IMR-90 (cell line): ENCODE results near the gene SLC50A1. TPM values are rescaled to one million over a fixed set of nuclear protein-coding genes. Genes with fewer than 3 reads are reported as not detected.

ENCODE experiments used
- ATAC-seq: fragments of 200-7000 bp; cut with Tn5 transposase; 2 replicates; pipeline ENCODE4 v1.9.1; 2020; ENCODE audit warnings: low read depth, mild to moderate bottlenecking, moderate library complexity
- BruUV-seq: library from RNA; stranded (reverse); fragments of 400-500 nt; replicated peaks from 2 replicates; lab custom pipeline; 2021; lab: Mats Ljungman, UMichigan
- CTCF ChIA-PET: fragments of 300-600 bp; formaldehyde crosslinking; extraction: SDS; loops from one replicate; lab custom pipeline; 2021; ENCODE audit warnings: antibody characterized with exemption; lab: Yijun Ruan, JAX
- POLR2A ChIA-PET: fragments of 300-600 bp; sonication (Branson Sonifier 250); formaldehyde crosslinking; loops from one replicate; lab custom pipeline; 2022; ENCODE audit warnings: antibody characterized with exemption; ENCODE audit not compliant: unreplicated experiment; lab: Charles Lee
- DNase-seq: peaks from one replicate; pipeline ENCODE4 v3.0.0; 2013
- H2AFZ ChIP-seq: replicated peaks from 2 replicates; pipeline ENCODE3; 2013; ENCODE audit warnings: low read length, mild to moderate bottlenecking; ENCODE audit not compliant: poor library complexity
- H2AK5ac ChIP-seq: 2 replicates; pipeline ENCODE4 v1.6.1; 2013; ENCODE audit warnings: low read depth, low read length, inconsistent platforms
- H2AK9ac ChIP-seq: replicated peaks from 2 replicates; pipeline ENCODE3; 2013; ENCODE audit warnings: mild to moderate bottlenecking, low read depth, low read length, moderate library complexity; ENCODE audit not compliant: poor library complexity
- H2BK120ac ChIP-seq: 2 replicates; pipeline ENCODE4 v1.6.1; 2013; ENCODE audit warnings: low read depth, low read length, inconsistent platforms
- H2BK15ac ChIP-seq: 3 replicates; pipeline ENCODE4 v1.6.1; 2013; ENCODE audit warnings: low read depth, low read length, inconsistent platforms
- H2BK20ac ChIP-seq: 2 replicates; pipeline ENCODE4 v1.6.1; 2013; ENCODE audit warnings: low read depth, mild to moderate bottlenecking, inconsistent platforms, low read length, moderate library complexity
- H2BK5ac ChIP-seq: 2 replicates; pipeline ENCODE4 v1.6.1; 2013; ENCODE audit warnings: mild to moderate bottlenecking, low read depth, low read length, inconsistent platforms; ENCODE audit not compliant: poor library complexity, severe bottlenecking
- H3K14ac ChIP-seq: replicated peaks from 2 replicates; pipeline ENCODE4 v1.6.1; 2013; ENCODE audit warnings: low read depth, low read length, inconsistent platforms
- H3K18ac ChIP-seq: 2 replicates; pipeline ENCODE4 v1.6.1; 2013; ENCODE audit warnings: low read depth, low read length, control low read depth
- H3K23ac ChIP-seq: 2 replicates; pipeline ENCODE4 v1.6.1; 2013; ENCODE audit warnings: low read depth, low read length, inconsistent platforms
- H3K27ac ChIP-seq: 2 replicates; pipeline ENCODE4 v1.5.1; 2013; ENCODE audit warnings: mild to moderate bottlenecking, control low read depth, low read length; ENCODE audit not compliant: insufficient read depth
- H3K27me3 ChIP-seq: 2 replicates; pipeline ENCODE4 v1.6.1; 2013; ENCODE audit warnings: low read length; ENCODE audit not compliant: control insufficient read depth, insufficient read depth
- H3K36me3 ChIP-seq: 2 replicates; pipeline ENCODE4 v1.6.1; 2013; ENCODE audit warnings: low read length, mixed read lengths; ENCODE audit not compliant: control insufficient read depth, insufficient read depth
- H3K4ac ChIP-seq: 2 replicates; pipeline ENCODE4 v1.6.1; 2013; ENCODE audit warnings: low read depth, low read length, inconsistent platforms
- H3K4me1 ChIP-seq: 2 replicates; pipeline ENCODE4 v1.6.1; 2013; ENCODE audit warnings: low read length, mixed read lengths; ENCODE audit not compliant: control insufficient read depth, insufficient read depth
- H3K4me2 ChIP-seq: 2 replicates; pipeline ENCODE4 v1.6.1; 2013; ENCODE audit warnings: low read depth, mild to moderate bottlenecking, control low read depth, low read length, moderate library complexity
- H3K4me3 ChIP-seq: 2 replicates; pipeline ENCODE4 v1.5.1; 2013; ENCODE audit warnings: low read depth, mild to moderate bottlenecking, control low read depth, low read length, moderate library complexity; ENCODE audit not compliant: insufficient read depth
- H3K56ac ChIP-seq: 2 replicates; pipeline ENCODE4 v1.6.1; 2013; ENCODE audit warnings: low read length, inconsistent platforms; ENCODE audit not compliant: insufficient read depth; ENCODE audit errors: extremely low read depth
- H3K79me1 ChIP-seq, 2 experiments: 2 replicates each; pipeline ENCODE4 v1.6.1; 2013; ENCODE audit warnings: low read length in 2 of 2, inconsistent platforms in 1 of 2, low read depth in 1 of 2
- H3K9ac ChIP-seq: 2 replicates; pipeline ENCODE4 v1.6.1; 2013; ENCODE audit warnings: low read depth, low read length, control low read depth
- H3K9me1 ChIP-seq: 2 replicates; pipeline ENCODE4 v1.6.1; 2013; ENCODE audit warnings: low read length, inconsistent platforms; ENCODE audit not compliant: insufficient read depth
- H3K9me3 ChIP-seq: 2 replicates; pipeline ENCODE4 v1.6.1; 2013; ENCODE audit warnings: low read length; ENCODE audit not compliant: control insufficient read depth, insufficient read depth
- H4K20me1 ChIP-seq: 2 replicates; pipeline ENCODE4 v1.6.1; 2013; ENCODE audit warnings: low read length, inconsistent platforms; ENCODE audit not compliant: insufficient read depth
- H4K5ac ChIP-seq: 2 replicates; pipeline ENCODE4 v1.6.1; 2013; ENCODE audit warnings: mild to moderate bottlenecking, low read depth, low read length, control low read depth
- H4K8ac ChIP-seq, 2 experiments: 2 replicates each; pipeline ENCODE4 v1.6.1; 2013; ENCODE audit warnings: low read depth in 2 of 2, low read length in 2 of 2, control low read depth in 1 of 2, inconsistent platforms in 1 of 2
- H4K91ac ChIP-seq: 2 replicates; pipeline ENCODE4 v1.6.1; 2013; ENCODE audit warnings: low read depth, low read length, inconsistent platforms; ENCODE audit not compliant: insufficient read depth
- CHD1 ChIP-seq: IDR thresholded peaks from 2 replicates; pipeline ENCODE4 v1.6.1; 2012; ENCODE audit warnings: low read depth, low read length, improper control_type of control experiment
- FOS ChIP-seq: fragments of 150-350 bp; IDR thresholded peaks from 2 replicates; pipeline ENCODE4 v1.6.1; 2016; ENCODE audit warnings: low read depth, low read length
- MAZ ChIP-seq: IDR thresholded peaks from 2 replicates; pipeline ENCODE4 v1.6.1; 2012; ENCODE audit warnings: low read depth, mild to moderate bottlenecking, low read length, improper control_type of control experiment, moderate library complexity, borderline replicate concordance
- MXI1 ChIP-seq: IDR thresholded peaks from 2 replicates; pipeline ENCODE4 v1.6.1; 2012; ENCODE audit warnings: low read depth, mild to moderate bottlenecking, low read length, moderate library complexity, borderline replicate concordance
- POLR2A ChIP-seq: IDR thresholded peaks from 2 replicates; pipeline ENCODE4 v1.6.1; 2012; ENCODE audit warnings: mild to moderate bottlenecking, low read depth, low read length
- USF2 ChIP-seq: fragments of 150-350 bp; IDR thresholded peaks from 2 replicates; pipeline ENCODE4 v1.6.1; 2017; ENCODE audit warnings: mild to moderate bottlenecking, antibody characterized with exemption, low read length, low read depth
- WGBS, 2 experiments: methylation state at CpG; one replicate each; pipeline versions ENCODE4 v1.1.5 to v1.1.7; 2013; ENCODE audit warnings: missing lambda C conversion rate in 2 of 2; ENCODE audit not compliant: insufficient read length in 1 of 2; ENCODE audit errors: extremely low coverage in 2 of 2; 5-methylcytosine and 5-hydroxymethylcytosine counted together
- dilution Hi-C: fragments of 300-500 bp; cut with HindIII; formaldehyde crosslinking; loops from one replicate; pipeline ENCODE4 v1.14.3; 2018; ENCODE audit warnings: low sequenced_read_pairs; ENCODE audit not compliant: unreplicated experiment
- in situ Hi-C: fragments of 300-500 bp; cut with MboI; formaldehyde crosslinking; loops from 3 replicates; pipeline ENCODE4 v1.14.3; 2019; ENCODE audit warnings: low sequenced_read_pairs, inconsistent platforms, mixed read lengths
- intact Hi-C: fragments of 100-400 bp; cut with micrococcal nuclease; formaldehyde crosslinking; loops from 2 replicates; pipeline ENCODE4 v1.10.0; 2022
- polyA plus RNA-seq, 3 experiments: library from polyadenylated mRNA; depleted of rRNA; stranded (reverse); fragments of >200 nt; gene quantifications; 2 replicates each; pipeline ENCODE4 v1.2.3, GENCODE V29; 2012; ENCODE audit warnings: low replicate concordance in 1 of 3
- total RNA-seq: library from RNA; depleted of rRNA; stranded (reverse); fragments of >200 nt; gene quantifications from 2 replicates; pipeline ENCODE4 v1.2.3, GENCODE V29; 2012

SLC50A1 gene
- total and polyA plus RNA-seq, 2 of the 4 experiments (the other 2 are of a cell fraction) = 20.6 to 20.8 TPM

GRCh38 chr1:155107309-155108264 is 28.1 kb upstream of the SLC50A1 start:
- Histone ChIP-seq H4K20me1 (no peaks in the 10 kb centered on the region), H3K56ac (no peak overlapping the region), H3K4me1 (no peaks in the 10 kb centered on the region), H3K23ac (no peak overlapping the region), H3K14ac (no peak overlapping the region), H3K4ac (no peak overlapping the region), H2BK15ac (no peak overlapping the region), H4K5ac (no peak overlapping the region), H2AFZ (no peak overlapping the region), H3K27me3 (peaks cover 57% of the 10 kb centered on the region), H3K4me3 (no peak overlapping the region), H4K8ac (no peak overlapping the region), H3K9me1 (no peaks in the 10 kb centered on the region), H2BK20ac (no peak overlapping the region), H4K91ac (no peak overlapping the region), H3K9ac (no peak overlapping the region), H2BK120ac (no peak overlapping the region), H2AK5ac (no peak overlapping the region), H2AK9ac (no peak overlapping the region), H3K4me2 (no peak overlapping the region), H2BK5ac (no peak overlapping the region), H3K79me1 (no peaks in the 10 kb centered on the region), H3K27ac (no peak overlapping the region), H3K9me3 (no peaks in the 10 kb centered on the region), H3K36me3 (no peaks in the 10 kb centered on the region), H3K18ac (no peak overlapping the region)
- dilution Hi-C loops = no loop called here
- ATAC-seq = no peak
- CTCF ChIA-PET = no interaction called here
- no peak for DNase-seq
- 46% methylated on average over 6 of the region's 12 CpGs; no CpG with 5 or more reads in 1 of the 2 experiments for WGBS, 2 experiments
- no peak for TF ChIP-seq USF2
- TF ChIP-seq MAZ = no peak
- no peak for TF ChIP-seq POLR2A
- no peak for TF ChIP-seq CHD1
- no peak for TF ChIP-seq FOS
- TF ChIP-seq MXI1 = no peak
- intact Hi-C loops = no loop called here
- in situ Hi-C loops = no loop called here
- BruUV-seq = no TSS peak
- POLR2A ChIA-PET = no interaction called here
